ENCODE data around the gene FIGNL2.

GRCh38 chr12:51809193-51809592, 39.3 kb downstream of the FIGNL2 start:
- TF ChIP-seq CTCF (IDR thresholded peaks at IDR 0.05), result no peak
- TF ChIP-seq POLR2A (IDR thresholded peaks at IDR 0.05), result no peak

Measured in vagina (tissue), 2 donors.